ENCODE data around the gene METTL1. TPM values are rescaled to one million over a fixed set of nuclear protein-coding genes. Genes with fewer than 3 reads are reported as not detected.

The METTL1 gene
- total and polyA plus RNA-seq, 9 of the 15 experiments (the other 6 are each of a cell fraction or from before 2014, with no cell fraction given) = 12.6 to 65.9 (median 39.2) TPM

- no peak for TF ChIP-seq ZBTB26 (CRISPR knock-in tag; IDR thresholded peaks at IDR 0.05)
- peak; percentile 69; the same call in 1 of the 2 replicates for TF ChIP-seq ZNF584 (CRISPR knock-in tag; IDR thresholded peaks at IDR 0.05; ENCODE audit: low read depth)
- TF ChIP-seq ZNF174 (CRISPR knock-in tag; IDR thresholded peaks at IDR 0.05) = no peak
- TF ChIP-seq CBX8 (IDR thresholded peaks at IDR 0.05; ENCODE audit: borderline replicate concordance, extremely low read depth, low read depth, low read length, poor library complexity, severe bottlenecking) = no peak
- TF ChIP-seq NFIX (CRISPR knock-in tag; IDR thresholded peaks at IDR 0.05; ENCODE audit: low read depth) = no peak; the same call in 1 of the 2 replicates
- 0 out of 2 replicates have a peak, but pooled peaks have one; percentile 20 for TF ChIP-seq ZNF655 (CRISPR knock-in tag; IDR thresholded peaks at IDR 0.05)
- 0 out of 2 replicates have a peak, but pooled peaks have one; percentile 45 for TF ChIP-seq ZNF175 (CRISPR knock-in tag; IDR thresholded peaks at IDR 0.05; ENCODE audit: low read depth)
- TF ChIP-seq MGA (IDR thresholded peaks at IDR 0.05) = no peak; the same call in 1 of the 2 replicates
- peak; percentile 61; the same call in 1 of the 2 replicates for TF ChIP-seq ATF1 (CRISPR knock-in tag; IDR thresholded peaks at IDR 0.05)
- peak; percentile 99 for TF ChIP-seq ATF1 (tag; IDR thresholded peaks at IDR 0.05)
- TF ChIP-seq NUFIP1 (IDR thresholded peaks at IDR 0.05; ENCODE audit: partially characterized antibody) = no peak
- TF ChIP-seq ELF1 (tag; IDR thresholded peaks at IDR 0.05) = peak; percentile 79
- no peak for TF ChIP-seq SNRNP70 (optimal IDR thresholded peaks at IDR 0.05; ENCODE audit: low read depth, low read length)
Measured at GRCh38 chr12:57744777-57745484, 27.0 kb downstream of the METTL1 start, which contains the start of gene TSPAN31 (continued).

All from K562 (cell line).